Kidney epithelial cell (primary cell): ENCODE data around the gene LACTB. TPM values are rescaled to one million over a fixed set of nuclear protein-coding genes. Genes with fewer than 3 reads are reported as not detected.

Experiments used
- DNase-seq: peaks from one replicate; pipeline ENCODE4 v3.0.0-alpha.2; 2010; ENCODE audit warnings: low read depth
- H3K27me3 ChIP-seq: 2 replicates; pipeline ENCODE4 v1.6.0; 2011; ENCODE audit warnings: low read length; ENCODE audit not compliant: control insufficient read depth, insufficient read depth
- H3K36me3 ChIP-seq: 2 replicates; pipeline ENCODE4 v1.5.1; 2011; ENCODE audit warnings: low read length; ENCODE audit not compliant: control insufficient read depth, insufficient read depth
- H3K4me3 ChIP-seq: 2 replicates; pipeline ENCODE4 v1.5.1; 2011; ENCODE audit warnings: low read depth, mild to moderate bottlenecking, control low read depth, low read length
- total RNA-seq: library from RNA; depleted of rRNA; stranded (reverse); fragments of >200 nt; gene quantifications from 2 replicates; pipeline ENCODE4 v1.2.3, GENCODE V29; 2015
- TF ChIP-seq, protein P1 (sequence below): IDR thresholded peaks from 2 replicates; pipeline ENCODE4 v1.5.1; 2011; ENCODE audit warnings: mild to moderate bottlenecking, moderate library complexity, low read length, control low read depth, inconsistent platforms; ENCODE audit not compliant: insufficient read depth, poor library complexity, severe bottlenecking

The LACTB gene
- total RNA-seq, 1 donor from 2014 or later, result 11.6 TPM

DNA sequence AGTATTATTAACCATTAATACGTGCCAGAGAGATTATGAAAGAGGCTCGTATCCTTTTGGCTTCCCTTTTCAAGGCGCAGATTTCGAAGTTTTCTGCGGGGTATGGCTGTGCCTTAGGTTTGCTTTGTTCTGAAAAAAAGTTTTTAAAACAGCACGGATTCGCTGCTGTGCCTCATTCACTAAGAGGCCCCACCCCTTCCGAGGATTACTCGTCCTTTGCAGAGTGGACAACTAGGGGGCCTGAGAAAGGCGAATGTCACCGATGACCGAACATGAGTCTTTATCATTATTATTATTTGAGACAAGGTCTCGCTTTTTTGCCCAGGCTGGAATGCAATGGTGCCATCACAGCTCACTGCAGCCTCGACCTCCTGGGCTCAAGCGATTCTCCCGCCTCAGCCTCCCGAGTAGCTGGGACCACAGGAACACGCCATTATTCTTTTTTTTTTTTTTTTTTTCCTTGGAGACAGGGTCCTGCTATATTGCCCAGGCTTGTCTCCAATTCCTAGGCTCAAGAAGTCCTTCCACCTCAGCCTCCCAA, 36.3 kb downstream of the LACTB start:
- DNase-seq, result peak; percentile 43
- peak overlapping the region; percentile 78 for H3K4me3 ChIP-seq
- H3K36me3 ChIP-seq, result no peaks in the 10 kb centered on the region
- H3K27me3 ChIP-seq, result no peaks in the 10 kb centered on the region
- TF ChIP-seq, protein P1, sequence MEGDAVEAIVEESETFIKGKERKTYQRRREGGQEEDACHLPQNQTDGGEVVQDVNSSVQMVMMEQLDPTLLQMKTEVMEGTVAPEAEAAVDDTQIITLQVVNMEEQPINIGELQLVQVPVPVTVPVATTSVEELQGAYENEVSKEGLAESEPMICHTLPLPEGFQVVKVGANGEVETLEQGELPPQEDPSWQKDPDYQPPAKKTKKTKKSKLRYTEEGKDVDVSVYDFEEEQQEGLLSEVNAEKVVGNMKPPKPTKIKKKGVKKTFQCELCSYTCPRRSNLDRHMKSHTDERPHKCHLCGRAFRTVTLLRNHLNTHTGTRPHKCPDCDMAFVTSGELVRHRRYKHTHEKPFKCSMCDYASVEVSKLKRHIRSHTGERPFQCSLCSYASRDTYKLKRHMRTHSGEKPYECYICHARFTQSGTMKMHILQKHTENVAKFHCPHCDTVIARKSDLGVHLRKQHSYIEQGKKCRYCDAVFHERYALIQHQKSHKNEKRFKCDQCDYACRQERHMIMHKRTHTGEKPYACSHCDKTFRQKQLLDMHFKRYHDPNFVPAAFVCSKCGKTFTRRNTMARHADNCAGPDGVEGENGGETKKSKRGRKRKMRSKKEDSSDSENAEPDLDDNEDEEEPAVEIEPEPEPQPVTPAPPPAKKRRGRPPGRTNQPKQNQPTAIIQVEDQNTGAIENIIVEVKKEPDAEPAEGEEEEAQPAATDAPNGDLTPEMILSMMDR, result peak; percentile 21

DNA sequence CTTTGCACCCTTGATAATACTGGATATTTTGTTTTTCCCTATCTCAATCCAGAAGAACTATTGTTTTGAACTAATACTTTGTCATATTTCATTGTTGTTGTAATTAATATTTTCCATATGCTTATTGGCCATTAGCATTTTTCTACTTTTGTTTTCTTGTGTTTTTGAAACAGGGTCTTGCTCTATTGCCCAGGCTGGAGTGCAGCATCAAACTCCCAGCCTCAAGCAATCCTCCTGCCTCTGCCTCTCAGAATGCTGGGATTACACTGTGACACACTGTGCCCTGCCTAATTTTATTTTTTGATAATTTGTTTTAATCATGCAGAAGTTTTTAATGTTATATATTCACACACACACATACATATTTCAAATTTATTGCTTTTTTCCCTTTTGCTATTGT, 39.0 kb downstream of the LACTB start:
- Histone ChIP-seq H3K4me3 (no peak overlapping the region), H3K27me3 (no peaks in the 10 kb centered on the region), H3K36me3 (no peaks in the 10 kb centered on the region)
- no peak for DNase-seq
- TF ChIP-seq, protein P1, result no peak

DNA sequence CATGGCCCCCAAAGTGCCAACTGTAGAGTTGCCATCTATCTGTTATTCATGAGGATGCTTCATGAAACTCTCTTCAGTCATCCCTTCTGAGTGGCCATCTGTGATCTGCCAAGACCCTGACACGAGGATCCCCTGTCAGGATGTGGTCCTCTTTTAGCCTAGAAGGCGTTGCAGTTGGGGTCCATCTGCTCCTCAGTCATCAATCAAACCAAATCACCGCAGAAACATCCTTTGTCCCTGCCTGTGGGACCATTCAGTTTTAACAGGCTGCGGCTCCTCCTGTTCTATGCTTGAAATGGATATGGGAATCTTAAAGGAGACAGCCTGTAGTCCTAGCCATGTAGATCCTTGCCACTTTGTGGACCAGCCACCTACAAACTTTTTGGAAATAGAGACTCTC, 41.6 kb downstream of the LACTB start:
- no peak for DNase-seq
- Histone ChIP-seq H3K4me3 (no peak overlapping the region), H3K27me3 (no peaks in the 10 kb centered on the region), H3K36me3 (no peaks in the 10 kb centered on the region)
- TF ChIP-seq, protein P1, result no peak

DNA sequence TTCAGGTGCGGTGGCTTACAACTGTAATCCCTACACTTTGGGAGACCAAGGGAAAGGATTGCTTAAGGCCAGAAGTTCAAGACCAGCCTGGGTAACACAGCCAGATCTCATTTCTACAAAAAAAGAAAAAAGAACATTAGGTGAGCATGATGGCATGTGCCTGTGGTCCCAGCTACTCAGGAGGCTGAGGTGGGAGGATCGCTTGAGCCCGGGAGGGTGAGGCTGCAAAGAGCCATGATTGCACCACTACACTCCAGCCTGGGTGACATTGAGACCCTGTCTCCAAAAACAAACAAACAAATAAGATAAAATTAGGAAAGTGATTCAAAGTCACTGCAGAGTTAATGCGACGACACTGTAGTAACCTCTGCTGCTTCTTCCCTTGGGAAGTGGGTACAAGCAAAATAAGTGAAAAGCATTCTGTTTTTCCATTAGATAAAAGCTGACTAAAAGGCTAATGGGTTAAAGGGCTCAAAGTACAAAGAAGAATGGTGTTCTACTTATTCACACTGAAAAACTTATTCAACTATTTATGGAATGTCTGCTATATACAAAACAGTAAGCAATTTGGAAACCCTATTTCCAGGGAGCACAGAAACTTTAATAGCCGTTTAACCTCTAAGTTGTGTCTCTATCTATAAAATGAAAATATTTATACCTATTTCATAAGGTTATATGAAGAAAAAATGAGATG, 43.7 kb downstream of the LACTB start:
- no peak overlapping the region for H3K4me3 ChIP-seq
- TF ChIP-seq, protein P1, result no peak
- H3K36me3 ChIP-seq, result no peaks in the 10 kb centered on the region
- no peaks in the 10 kb centered on the region for H3K27me3 ChIP-seq
- DNase-seq, result no peak

DNA sequence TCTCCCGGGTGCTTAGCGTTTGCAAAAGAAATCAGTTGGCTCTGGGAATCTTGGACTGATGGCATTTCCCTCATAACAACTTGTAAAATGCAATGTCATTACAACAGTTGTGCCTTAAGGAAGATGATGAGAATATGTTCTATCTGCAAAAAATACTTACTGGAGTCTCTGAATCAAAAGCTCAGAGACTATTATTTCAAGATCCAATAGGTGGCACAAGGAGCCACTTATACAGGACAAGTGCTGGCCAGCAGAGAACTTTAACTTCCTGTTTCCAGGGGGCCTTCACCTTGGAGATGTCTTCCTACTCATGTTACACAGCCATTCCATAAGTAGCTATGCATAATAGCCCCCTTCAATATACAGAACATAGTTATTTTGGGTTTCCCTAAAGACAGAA, 44.6 kb downstream of the LACTB start:
- Histone ChIP-seq H3K4me3 (no peak overlapping the region), H3K36me3 (no peaks in the 10 kb centered on the region), H3K27me3 (no peaks in the 10 kb centered on the region)
- TF ChIP-seq, protein P1, result no peak
- DNase-seq, result no peak

DNA sequence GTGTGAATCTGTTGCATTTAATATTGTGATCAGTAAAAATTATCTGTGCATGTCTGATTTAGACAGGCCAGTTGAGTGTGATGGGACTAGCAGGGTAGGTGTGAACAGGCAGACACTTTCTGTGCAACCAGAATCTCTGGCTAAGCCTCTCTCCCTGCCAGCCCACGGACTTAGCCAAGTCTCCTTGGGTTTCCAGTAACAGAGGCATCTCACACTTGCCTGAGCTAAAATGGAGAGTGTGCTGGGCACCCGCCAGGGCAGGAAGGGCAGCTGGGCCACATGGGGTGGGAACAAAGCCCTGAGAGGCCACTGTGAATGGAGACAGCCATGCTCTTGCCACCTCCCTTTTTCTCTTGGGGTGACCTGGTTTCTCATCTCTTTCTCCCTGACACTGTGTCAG, 48.1 kb downstream of the LACTB start:
- Histone ChIP-seq H3K36me3 (no peaks in the 10 kb centered on the region), H3K27me3 (no peaks in the 10 kb centered on the region), H3K4me3 (no peak overlapping the region)
- DNase-seq, result no peak
- TF ChIP-seq, protein P1, result no peak
